ENCODE measurements around the gene PARD3B. TPM values are rescaled to one million over a fixed set of nuclear protein-coding genes. Genes with fewer than 3 reads are reported as not detected.

Gene PARD3B
- total RNA-seq, 1 donor from 2014 or later: 0.96 TPM

DNA sequence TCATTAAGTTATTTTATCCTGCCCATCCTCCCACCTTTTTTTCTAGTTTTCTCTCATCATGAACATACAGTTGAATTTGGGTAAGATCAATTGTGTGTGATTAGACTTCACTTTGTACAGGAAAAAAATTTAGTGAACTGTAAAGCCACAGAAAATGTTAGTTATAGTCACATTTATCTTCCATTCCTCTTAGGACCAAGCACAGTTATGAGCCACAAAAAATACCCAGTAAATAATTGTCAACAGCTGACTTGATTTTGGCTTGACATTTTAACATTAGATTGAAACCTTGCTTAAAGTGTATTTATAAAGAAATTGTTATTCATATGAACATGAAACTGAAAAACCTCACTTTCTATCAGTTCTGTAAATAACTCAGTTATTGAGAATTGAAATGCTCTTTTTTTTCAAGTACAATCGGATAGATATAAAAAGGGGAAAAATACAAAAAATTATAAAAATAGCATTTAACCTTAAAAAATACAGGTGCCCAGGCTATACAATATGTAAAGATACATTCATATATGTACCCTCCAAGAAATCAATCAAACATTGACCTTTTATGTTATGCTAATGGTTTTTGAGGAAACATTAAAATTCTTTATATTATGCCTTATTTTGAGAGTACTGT lies 747.5 kb downstream of the PARD3B start:
- intact Hi-C loops (cut with micrococcal nuclease): no loop called here

GRCh38 chr2:205293559-205293958 lies 748.3 kb downstream of the PARD3B start:
- intact Hi-C loops (cut with micrococcal nuclease): no loop called here

- intact Hi-C loops (cut with micrococcal nuclease): no loop called here
Observed at GRCh38 chr2:205296959-205297358, 751.7 kb downstream of the PARD3B start.

DNA sequence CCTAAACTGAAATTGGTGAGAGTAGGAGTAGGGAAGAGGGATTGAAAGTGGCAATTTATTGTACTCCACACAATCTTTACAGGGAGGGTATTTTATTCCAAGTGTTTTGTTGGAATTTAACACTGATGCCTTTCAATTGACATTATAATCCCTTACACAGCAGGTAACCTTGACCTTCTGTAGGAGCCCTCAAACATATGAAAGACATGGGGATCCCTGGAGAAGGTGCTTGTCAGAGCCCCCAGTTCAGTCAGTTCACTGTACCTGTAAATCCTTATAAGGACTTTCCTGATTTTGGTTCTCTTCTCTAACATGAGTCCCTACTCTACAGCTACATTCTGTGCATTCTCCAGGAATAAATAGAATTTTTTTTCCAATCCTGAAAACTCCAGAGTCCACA lies 752.1 kb downstream of the PARD3B start:
- intact Hi-C loops (cut with micrococcal nuclease): no loop called here

GRCh38 chr2:205297846-205298245 lies 752.6 kb downstream of the PARD3B start:
- intact Hi-C loops (cut with micrococcal nuclease): no loop called here

DNA sequence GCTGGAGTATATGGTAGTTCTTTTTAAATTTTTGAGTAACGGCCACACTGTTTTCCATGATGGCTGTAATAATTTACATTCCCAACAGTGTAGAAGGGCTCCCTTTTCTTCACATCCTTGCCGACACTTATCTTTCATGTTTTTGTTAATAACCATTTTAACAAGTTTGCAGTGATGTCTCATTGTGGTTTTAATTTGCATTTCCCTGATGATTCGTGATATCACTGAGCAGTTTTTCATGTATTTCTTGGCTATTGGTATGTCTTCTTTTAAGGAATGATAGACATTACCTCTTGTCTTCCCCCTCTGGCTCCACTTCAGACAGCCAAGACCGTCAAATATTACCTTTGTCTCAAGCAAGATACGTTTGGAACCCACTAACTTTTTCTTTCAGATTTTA lies 765.9 kb downstream of the PARD3B start:
- intact Hi-C loops (cut with micrococcal nuclease): no loop called here

- intact Hi-C loops (cut with micrococcal nuclease): no loop called here
Observed at GRCh38 chr2:205321231-205321630, 776.0 kb downstream of the PARD3B start.

DNA sequence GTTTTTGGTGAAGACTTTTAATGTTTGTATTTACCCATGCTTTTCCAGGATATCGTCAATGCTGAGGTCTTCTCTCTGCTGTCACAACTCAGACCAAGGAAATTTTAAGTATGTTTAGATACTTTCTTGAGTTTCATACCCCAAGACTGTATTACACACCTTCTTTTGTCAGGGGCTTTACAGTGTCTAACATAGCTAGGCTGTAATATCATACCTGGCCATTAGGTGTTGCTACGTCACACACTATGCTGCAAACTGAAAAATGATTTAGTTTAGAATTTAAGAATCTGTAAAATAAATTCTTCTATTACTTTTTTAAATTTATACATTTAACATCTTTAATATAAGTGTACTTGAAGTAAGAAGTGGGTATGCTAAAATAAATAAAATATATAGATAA lies 778.7 kb downstream of the PARD3B start:
- intact Hi-C loops (cut with micrococcal nuclease): loop anchor here (1.0 kb wide), 1 partner anchor 355 kb away; no protein-coding TSS in a partner anchor

DNA sequence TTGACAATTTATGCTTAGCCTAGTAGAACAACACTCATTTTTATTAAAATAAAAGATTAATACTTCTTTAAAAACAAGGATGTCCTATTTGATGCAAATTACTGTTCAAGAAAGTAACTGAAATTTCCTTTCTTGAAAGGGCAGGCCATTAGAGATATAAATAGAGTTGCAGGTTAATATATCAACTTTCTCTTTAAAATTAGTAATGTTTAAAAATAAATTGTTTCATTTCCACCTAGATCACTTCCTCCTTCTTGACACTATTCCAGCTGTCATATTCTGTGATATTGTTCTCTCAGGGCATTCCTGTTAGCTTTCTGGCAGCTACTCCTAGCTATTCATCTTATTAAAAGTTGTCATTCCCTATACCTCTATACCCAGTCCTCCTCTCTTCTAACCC lies 779.1 kb downstream of the PARD3B start:
- intact Hi-C loops (cut with micrococcal nuclease): loop anchor here (1.0 kb wide), 1 partner anchor 355 kb away; no protein-coding TSS in a partner anchor

DNA sequence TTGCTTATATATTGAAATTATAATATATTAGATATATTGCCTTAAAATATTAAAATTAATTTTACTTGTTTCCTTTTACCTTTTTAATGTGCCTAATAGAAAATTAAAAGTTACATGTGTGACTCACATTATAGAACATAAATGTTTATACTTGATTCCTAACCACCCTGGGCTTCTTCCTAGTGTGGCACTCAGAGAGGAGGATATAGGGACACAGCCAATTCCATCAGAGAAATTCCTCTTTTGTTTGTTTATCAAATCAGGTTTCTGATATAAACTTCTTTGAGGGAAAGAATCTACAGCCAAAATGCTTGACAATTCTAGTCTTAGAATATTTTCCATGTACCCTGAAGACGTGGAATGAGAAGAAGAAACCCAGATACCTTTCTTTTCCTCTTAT lies 788.1 kb downstream of the PARD3B start:
- intact Hi-C loops (cut with micrococcal nuclease): no loop called here

DNA sequence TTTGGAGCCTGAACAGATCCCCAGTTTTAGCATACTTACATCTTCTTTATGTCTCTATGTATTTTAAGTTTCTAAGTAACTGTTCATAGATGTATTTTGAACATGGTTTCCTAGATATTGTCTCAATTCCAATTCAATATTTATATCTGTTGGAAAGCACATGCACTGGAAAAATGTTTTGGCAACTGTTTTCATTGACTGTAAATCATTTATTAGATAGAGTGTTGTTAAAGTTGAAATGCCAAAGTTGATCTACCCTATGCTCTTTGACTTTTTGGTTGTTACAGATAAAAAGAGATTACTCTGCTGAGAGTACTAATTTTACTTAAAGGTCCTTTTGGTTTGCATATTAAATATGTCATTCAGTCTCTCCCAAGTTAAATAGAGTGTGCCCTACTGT lies 792.0 kb downstream of the PARD3B start:
- intact Hi-C loops (cut with micrococcal nuclease): no loop called here

- intact Hi-C loops (cut with micrococcal nuclease): no loop called here
Observed at GRCh38 chr2:205338156-205338555, 792.9 kb downstream of the PARD3B start.

DNA sequence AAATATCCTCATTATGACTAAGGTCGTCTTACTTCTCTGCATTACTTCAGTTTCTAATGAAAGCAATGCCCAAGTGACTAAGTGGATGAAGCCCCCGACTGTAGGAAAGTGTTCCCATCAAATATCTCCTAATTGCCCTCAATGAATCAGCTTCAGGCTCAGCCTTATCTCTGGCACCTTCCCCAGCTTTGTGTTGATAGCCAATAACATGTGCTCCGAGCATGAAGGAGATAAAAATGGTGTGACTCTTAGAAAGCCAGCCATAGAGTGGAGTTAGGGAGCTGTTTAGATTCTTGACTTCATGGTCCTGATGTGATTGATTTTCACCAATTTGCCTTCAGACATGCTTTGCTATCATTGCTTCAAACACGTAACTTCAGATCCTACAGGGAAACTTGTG lies 797.8 kb downstream of the PARD3B start:
- intact Hi-C loops (cut with micrococcal nuclease): no loop called here

DNA sequence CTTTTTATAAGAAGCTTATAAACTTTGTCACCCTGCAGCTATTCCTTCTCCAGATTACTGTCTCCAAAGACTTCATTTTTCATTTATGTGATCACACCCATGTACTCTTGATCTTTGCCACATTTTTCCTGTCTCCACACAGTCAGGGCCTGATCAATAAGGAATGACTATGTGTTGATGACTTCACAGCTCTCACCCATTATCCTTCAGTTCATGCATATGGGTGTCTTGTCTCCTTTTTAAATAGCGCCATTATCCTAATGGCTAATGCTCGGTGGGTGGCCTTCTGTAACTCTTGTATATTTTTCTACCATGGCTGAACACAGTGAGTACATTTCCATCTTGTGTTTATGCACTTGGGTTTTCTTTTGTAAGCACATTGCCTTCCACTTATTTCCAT lies 801.4 kb downstream of the PARD3B start:
- intact Hi-C loops (cut with micrococcal nuclease): no loop called here

GRCh38 chr2:205347899-205348298 lies 802.6 kb downstream of the PARD3B start:
- intact Hi-C loops (cut with micrococcal nuclease): no loop called here

DNA sequence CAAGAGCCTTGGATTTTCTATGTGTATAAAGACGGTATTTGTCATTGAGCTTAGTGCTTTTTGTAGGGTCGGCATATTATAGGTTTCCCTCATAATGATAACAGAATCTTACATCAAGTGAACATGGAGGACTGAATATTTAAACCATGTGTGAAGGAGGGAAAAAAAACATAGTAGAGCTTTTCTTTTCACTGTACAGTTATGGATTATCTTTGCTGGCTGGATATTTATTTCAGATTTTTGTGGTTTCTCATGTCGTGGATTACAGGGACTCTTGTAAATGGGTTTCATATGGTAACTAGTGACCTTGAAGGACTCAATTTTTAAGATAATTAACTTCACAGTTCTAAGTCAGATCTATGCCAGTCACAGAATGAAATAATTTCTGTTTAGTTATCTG lies 806.8 kb downstream of the PARD3B start:
- intact Hi-C loops (cut with micrococcal nuclease): no loop called here

DNA sequence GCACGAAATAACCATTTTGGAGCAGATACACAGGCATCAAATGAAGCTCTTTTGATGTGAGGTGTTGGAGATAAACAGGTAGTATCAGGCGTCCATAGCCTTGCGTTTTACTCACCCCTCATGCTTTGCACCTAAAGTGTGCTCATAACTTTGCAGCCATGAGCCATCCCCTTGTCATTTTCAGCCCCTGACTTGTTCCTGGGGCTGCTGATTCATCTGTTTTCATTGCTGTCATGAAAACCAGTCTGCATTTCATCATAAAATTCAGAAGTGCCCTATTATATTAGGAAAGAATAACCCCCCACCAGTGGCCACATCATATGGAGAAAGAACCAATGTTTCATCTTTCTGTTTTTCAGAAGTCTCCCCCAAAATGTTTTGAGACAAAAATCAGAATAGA lies 807.3 kb downstream of the PARD3B start:
- intact Hi-C loops (cut with micrococcal nuclease): no loop called here

GRCh38 chr2:205357732-205358131 lies 812.5 kb downstream of the PARD3B start:
- intact Hi-C loops (cut with micrococcal nuclease): no loop called here

DNA sequence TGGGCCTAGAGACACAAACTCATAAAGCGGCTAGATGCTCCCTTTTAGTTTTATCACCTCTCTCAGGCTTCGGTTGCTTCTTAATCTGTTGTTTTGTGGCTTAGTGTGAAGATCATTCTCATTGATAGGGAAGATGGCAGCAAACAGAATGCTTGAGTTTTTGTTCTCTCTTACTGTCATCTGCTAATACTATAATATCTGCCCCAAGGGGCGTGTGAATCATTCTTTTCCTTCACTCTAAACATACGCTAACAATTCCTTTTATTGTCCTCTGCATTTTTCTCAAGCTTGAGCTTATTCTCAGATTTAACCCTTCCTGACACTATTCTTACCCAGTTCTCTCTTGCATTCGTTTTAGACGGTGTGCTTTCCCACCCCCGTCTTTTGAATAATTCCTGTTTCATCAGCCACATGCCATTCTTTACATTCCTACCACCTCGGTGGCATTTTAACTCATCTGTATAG lies 813.1 kb downstream of the PARD3B start:
- intact Hi-C loops (cut with micrococcal nuclease): no loop called here

GRCh38 chr2:205361272-205361671 lies 816.0 kb downstream of the PARD3B start:
- intact Hi-C loops (cut with micrococcal nuclease): no loop called here

- intact Hi-C loops (cut with micrococcal nuclease): no loop called here
Observed at GRCh38 chr2:205361970-205362369, 816.7 kb downstream of the PARD3B start.

- intact Hi-C loops (cut with micrococcal nuclease): no loop called here
Observed at GRCh38 chr2:205364261-205364660, 819.0 kb downstream of the PARD3B start.

DNA sequence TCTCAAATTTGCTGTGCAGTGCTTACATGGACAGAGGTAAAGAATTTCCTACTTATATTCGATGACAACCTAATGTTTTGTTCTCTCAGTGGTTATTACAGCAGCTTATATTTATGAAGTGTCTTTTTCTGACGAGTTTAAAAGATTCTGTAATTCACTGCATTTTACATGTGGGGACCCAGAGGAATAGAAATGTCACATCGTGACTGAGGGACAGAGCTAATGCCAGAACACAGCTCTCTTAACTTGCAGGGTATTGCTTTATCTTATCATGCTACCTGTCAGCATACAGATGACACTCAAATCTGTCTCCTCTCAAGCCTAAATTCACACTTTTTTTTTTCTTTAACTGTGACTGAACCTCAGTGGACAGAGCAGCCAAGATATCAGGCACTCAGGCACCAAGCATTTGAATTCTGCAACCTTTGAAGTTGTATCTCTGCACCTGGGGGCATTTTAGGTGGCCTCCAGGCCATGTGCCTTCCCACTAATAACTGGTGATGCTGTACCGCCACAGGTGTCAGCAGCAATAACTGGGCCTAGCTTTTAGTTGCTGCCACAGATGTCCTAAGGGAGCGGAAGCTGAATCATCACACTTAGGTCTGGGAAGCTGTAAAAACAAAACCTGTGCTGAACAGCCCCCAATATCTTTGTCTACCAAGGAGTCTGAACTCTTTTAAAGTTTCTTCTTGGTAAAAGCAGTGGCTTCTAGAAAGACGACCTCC lies 821.2 kb downstream of the PARD3B start:
- intact Hi-C loops (cut with micrococcal nuclease): no loop called here

Measured in T-helper 1 cell treated with Interleukin-12 subunit alpha and Interleukin-12 subunit beta and Interleukin-4 antibody, amounts not matched to agents 30 ng/mL and 1 ng/mL, for 36 hours (primary cell).